PC-3 (cell line): Measurements from ENCODE around the gene JAKMIP2.

ENCODE experiments used
- EZH2phosphoT487 ChIP-seq: fragments of 300-600 bp; sonication (generic); IDR thresholded peaks from 2 replicates; pipeline ENCODE4 v1.6.1; 2018; ENCODE audit warnings: mild to moderate bottlenecking, antibody characterized with exemption, low read length, borderline replicate concordance
- TF ChIP-seq, protein P1 (sequence below): fragments of 300-600 bp; sonication (generic); conservative IDR thresholded peaks from 2 replicates; pipeline ENCODE4 v1.5.1; 2017; ENCODE audit warnings: antibody characterized with exemption, low read depth, mild to moderate bottlenecking, low read length

DNA sequence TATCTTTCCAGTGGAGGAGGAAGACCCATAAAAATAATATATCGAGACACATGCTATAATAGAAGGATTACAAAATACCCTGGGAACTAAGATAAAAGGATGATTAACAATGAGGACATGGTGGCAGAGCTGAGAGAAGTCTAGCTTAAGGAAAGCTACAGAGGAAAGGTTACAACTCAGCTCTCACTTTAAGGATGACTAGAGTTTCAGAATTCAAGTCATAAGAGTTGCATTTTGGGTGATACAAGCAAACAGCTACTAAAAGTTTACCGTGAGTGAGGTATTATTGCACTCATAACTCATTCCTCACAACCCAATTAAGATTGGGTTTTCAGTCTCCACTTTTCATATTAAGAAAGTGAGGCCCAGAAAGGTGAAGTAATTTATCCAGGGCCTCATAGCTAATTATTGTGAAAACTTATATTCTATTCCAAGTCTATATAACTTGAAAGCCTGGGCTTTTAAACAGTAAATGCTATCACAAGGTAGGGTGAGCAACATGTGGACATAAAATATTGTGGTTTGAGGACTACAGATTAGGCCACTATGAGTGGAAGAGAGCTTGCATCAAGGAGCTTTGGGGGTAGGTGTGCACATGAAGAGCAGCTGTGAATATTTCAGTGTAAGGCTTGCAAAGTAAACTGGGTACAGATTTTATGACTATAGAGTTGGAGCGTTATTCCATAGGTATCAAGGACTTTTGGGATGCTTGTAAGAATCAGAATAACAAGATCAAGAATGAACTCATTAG, 28.0 kb downstream of the JAKMIP2 start:
- TF ChIP-seq EZH2phosphoT487, result no peak
- TF ChIP-seq, protein P1, sequence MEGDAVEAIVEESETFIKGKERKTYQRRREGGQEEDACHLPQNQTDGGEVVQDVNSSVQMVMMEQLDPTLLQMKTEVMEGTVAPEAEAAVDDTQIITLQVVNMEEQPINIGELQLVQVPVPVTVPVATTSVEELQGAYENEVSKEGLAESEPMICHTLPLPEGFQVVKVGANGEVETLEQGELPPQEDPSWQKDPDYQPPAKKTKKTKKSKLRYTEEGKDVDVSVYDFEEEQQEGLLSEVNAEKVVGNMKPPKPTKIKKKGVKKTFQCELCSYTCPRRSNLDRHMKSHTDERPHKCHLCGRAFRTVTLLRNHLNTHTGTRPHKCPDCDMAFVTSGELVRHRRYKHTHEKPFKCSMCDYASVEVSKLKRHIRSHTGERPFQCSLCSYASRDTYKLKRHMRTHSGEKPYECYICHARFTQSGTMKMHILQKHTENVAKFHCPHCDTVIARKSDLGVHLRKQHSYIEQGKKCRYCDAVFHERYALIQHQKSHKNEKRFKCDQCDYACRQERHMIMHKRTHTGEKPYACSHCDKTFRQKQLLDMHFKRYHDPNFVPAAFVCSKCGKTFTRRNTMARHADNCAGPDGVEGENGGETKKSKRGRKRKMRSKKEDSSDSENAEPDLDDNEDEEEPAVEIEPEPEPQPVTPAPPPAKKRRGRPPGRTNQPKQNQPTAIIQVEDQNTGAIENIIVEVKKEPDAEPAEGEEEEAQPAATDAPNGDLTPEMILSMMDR, result no peak
